ENCODE measurements around the gene ITPK1. TPM values are rescaled to one million over a fixed set of nuclear protein-coding genes. Genes with fewer than 3 reads are reported as not detected.
A peak's percentile ranks its signal among the peaks of the same experiment; 100 is the strongest.

Gene ITPK1
- polyA plus RNA-seq, 2 of the 4 experiments (the other 2 are of a cell fraction) = 46.2 to 47.0 TPM

- DNase-seq (ENCODE audit: low read depth in 1 of 2, low spot score in 1 of 2) (no peak), FAIRE-seq (peak; percentile 7), ATAC-seq (no peak)
- Histone ChIP-seq H3K4me3 (no peak overlapping the region), H3K4me2 (no peak overlapping the region), H3K27ac (no peak overlapping the region), H3K4me1 (peaks cover 7% of the 10 kb centered on the region; the same call in 2 of the 3 replicates), H3K9me3 (no peaks in the 10 kb centered on the region)
- CTCF ChIA-PET = interaction anchor here (0.5 to 17.3 kb wide), 6 partner anchors 9 to 181 kb away, joined by 3 to 148 read pairs (median 3); partner anchors contain the start of gene ITPK1
- no peak for TF ChIP-seq TFCP2L1 (CRISPR knock-in tag; IDR thresholded peaks at IDR 0.05)
- TF ChIP-seq FOXS1 (CRISPR knock-in tag; IDR thresholded peaks at IDR 0.05) = no peak
- no peak for TF ChIP-seq MAZ (IDR thresholded peaks at IDR 0.05; ENCODE audit: borderline replicate concordance, low read depth, low read length)
- no peak for TF ChIP-seq KDM1A (IDR thresholded peaks at IDR 0.05; ENCODE audit: low read depth)
- TF ChIP-seq MAFK (IDR thresholded peaks at IDR 0.05; ENCODE audit: partially characterized antibody) = no peak
- no peak for TF ChIP-seq RCOR1 (IDR thresholded peaks at IDR 0.05; ENCODE audit: low read depth, low read length)
- TF ChIP-seq ZNF302 (CRISPR knock-in tag; IDR thresholded peaks at IDR 0.05) = no peak
- TF ChIP-seq, protein P1, sequence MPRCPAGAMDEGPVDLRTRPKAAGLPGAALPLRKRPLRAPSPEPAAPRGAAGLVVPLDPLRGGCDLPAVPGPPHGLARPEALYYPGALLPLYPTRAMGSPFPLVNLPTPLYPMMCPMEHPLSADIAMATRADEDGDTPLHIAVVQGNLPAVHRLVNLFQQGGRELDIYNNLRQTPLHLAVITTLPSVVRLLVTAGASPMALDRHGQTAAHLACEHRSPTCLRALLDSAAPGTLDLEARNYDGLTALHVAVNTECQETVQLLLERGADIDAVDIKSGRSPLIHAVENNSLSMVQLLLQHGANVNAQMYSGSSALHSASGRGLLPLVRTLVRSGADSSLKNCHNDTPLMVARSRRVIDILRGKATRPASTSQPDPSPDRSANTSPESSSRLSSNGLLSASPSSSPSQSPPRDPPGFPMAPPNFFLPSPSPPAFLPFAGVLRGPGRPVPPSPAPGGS (IDR thresholded peaks at IDR 0.05) = no peak
- TF ChIP-seq NPAS2 (CRISPR knock-in tag; IDR thresholded peaks at IDR 0.05; ENCODE audit: borderline replicate concordance) = no peak
- TF ChIP-seq PBX3 (IDR thresholded peaks at IDR 0.05) = no peak
- POLR2A ChIA-PET = no interaction called here
- WGBS (ENCODE audit: missing lambda C conversion rate) = 100% methylated on average over 3 of the region's 3 CpGs
Measured at GRCh38 chr14:93100100-93100499, 15.6 kb downstream of the ITPK1 start.

DNA sequence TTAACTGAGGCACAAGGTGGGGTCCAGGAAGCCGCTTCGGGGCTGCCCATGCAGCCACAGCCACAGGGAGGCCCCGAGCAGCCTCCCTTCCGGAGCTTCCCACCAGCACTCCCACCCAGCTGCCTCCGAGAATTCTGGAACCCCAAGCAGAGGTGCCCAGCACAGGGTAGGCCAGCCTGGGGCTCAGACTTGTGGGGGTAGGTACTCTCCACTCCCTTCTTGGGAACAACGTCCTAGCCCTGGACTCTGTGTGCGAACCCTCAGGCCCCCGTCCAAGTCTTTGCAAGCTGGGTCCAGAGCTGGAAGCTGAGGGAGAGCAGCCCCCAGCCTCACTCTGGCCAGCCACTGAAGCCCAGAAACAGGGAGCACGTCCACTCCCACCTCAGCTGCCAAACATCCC is 16.1 kb downstream of the ITPK1 start:
- ChIA-PET POLR2A (no interaction called here), CTCF (interaction anchor here (0.5 to 17.3 kb wide), 7 partner anchors 9 to 181 kb away, joined by 3 to 148 read pairs (median 3); partner anchors contain the start of gene ITPK1)
- H3K4me1 ChIP-seq = peaks cover 7% of the 10 kb centered on the region; the same call in 2 of the 3 replicates
- DNase-seq (ENCODE audit: low read depth in 1 of 2, low spot score in 1 of 2) (no peak), FAIRE-seq (no peak), ATAC-seq (no peak; a peak in 1 of 6 replicates)
- no peak overlapping the region for H3K4me3 ChIP-seq
- 100% methylated on average over 2 of the region's 9 CpGs for WGBS (ENCODE audit: missing lambda C conversion rate)
- no peaks in the 10 kb centered on the region for H3K9me3 ChIP-seq
- TF ChIP-seq ZSCAN20 (CRISPR knock-in tag; IDR thresholded peaks at IDR 0.05) = no peak
- TF ChIP-seq POLR2A (IDR thresholded peaks at IDR 0.05; ENCODE audit: low read length) = no peak
- TF ChIP-seq SMC3 (IDR thresholded peaks at IDR 0.05) = no peak
- no peak for TF ChIP-seq RFX5 (IDR thresholded peaks at IDR 0.05)
- no peak overlapping the region for H3K4me2 ChIP-seq
- no peak overlapping the region for H3K27ac ChIP-seq

DNA sequence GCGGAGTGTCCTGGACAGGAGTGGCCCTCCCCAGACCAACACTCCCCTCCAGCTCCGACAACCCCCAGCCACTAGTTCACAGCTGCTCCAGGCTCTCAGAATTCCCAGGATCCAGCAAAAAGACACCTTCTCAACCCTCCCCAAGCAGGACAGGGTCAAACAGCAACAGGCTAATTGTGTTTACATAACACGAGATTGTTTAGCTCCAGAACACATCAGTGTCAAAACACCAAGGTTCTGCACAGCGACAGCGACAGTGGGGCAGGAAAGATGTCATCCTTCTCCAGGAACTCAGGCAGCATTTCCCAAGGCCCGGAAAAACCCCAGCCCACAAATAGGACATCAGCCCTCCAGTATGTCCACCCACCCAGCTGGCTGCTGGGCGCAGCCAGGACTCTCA is 16.5 kb downstream of the ITPK1 start:
- Histone ChIP-seq H3K4me3 (no peak overlapping the region), H3K4me2 (no peak overlapping the region), H3K4me1 (peaks cover 7% of the 10 kb centered on the region; the same call in 2 of the 3 replicates), H3K9me3 (no peaks in the 10 kb centered on the region), H3K27ac (no peak overlapping the region)
- WGBS (ENCODE audit: missing lambda C conversion rate) = 92% methylated on average over 7 of the region's 7 CpGs
- no peak for TF ChIP-seq ELK1 (IDR thresholded peaks at IDR 0.05; ENCODE audit: low read depth, low read length)
- DNase-seq (ENCODE audit: low read depth in 1 of 2, low spot score in 1 of 2) (no peak), ATAC-seq (no peak), FAIRE-seq (no peak)
- ChIA-PET CTCF (interaction anchor here (1.2 to 17.3 kb wide), 5 partner anchors 10 to 148 kb away, joined by 3 to 148 read pairs (median 3); partner anchors contain the start of gene ITPK1), POLR2A (no interaction called here)

- DNase-seq (ENCODE audit: low read depth in 1 of 2, low spot score in 1 of 2) = no peak
- ChIA-PET CTCF (interaction anchor here (0.7 to 17.3 kb wide), 5 partner anchors 17 to 145 kb away, joined by 3 to 148 read pairs (median 4); partner anchors contain the start of gene ITPK1), POLR2A (no interaction called here)
- Histone ChIP-seq H3K9me3 (no peaks in the 10 kb centered on the region), H3K27ac (no peak overlapping the region), H3K4me1 (no peaks in the 10 kb centered on the region), H3K4me2 (no peak overlapping the region), H3K4me3 (no peak overlapping the region)
- no peak for FAIRE-seq
- 91% methylated on average over 13 of the region's 13 CpGs for WGBS (ENCODE audit: missing lambda C conversion rate)
- no peak for ATAC-seq
- TF ChIP-seq RAD21 (conservative IDR thresholded peaks at IDR 0.05 in 1 of 2, IDR thresholded peaks at IDR 0.05 in 1 of 2) (no peak), HEYL (CRISPR knock-in tag; IDR thresholded peaks at IDR 0.05) (no peak), KDM5A (IDR thresholded peaks at IDR 0.05) (no peak), POLR2A (IDR thresholded peaks at IDR 0.05; ENCODE audit: low read length) (no peak), ZNF302 (CRISPR knock-in tag; IDR thresholded peaks at IDR 0.05) (no peak), CBX8 (IDR thresholded peaks at IDR 0.05) (no peak), KDM1A (IDR thresholded peaks at IDR 0.05; ENCODE audit: low read depth) (no peak), E2F6 (IDR thresholded peaks at IDR 0.05; ENCODE audit: borderline replicate concordance, low read depth) (no peak), EHMT2 (IDR thresholded peaks at IDR 0.05; ENCODE audit: low read depth) (no peak), FOSB (CRISPR knock-in tag; IDR thresholded peaks at IDR 0.05) (no peak), HOXB13 (CRISPR knock-in tag; IDR thresholded peaks at IDR 0.05; ENCODE audit: low read depth) (no peak), RNF2 (IDR thresholded peaks at IDR 0.05; ENCODE audit: borderline replicate concordance, low read depth) (no peak), PHF8 (IDR thresholded peaks at IDR 0.05; ENCODE audit: borderline replicate concordance, low read depth) (no peak), NPAS2 (CRISPR knock-in tag; IDR thresholded peaks at IDR 0.05; ENCODE audit: borderline replicate concordance) (no peak), FOXS1 (CRISPR knock-in tag; IDR thresholded peaks at IDR 0.05) (no peak), NR3C1 (IDR thresholded peaks at IDR 0.05) (no peak)
Measured at GRCh38 chr14:93096691-93097322, 18.9 kb downstream of the ITPK1 start.
